ENCODE measurements around the gene DUS2. TPM values are rescaled to one million over a fixed set of nuclear protein-coding genes. Genes with fewer than 3 reads are reported as not detected.
A peak's percentile ranks its signal among the peaks of the same experiment; 100 is the strongest.

Gene DUS2
- total RNA-seq, 1 experiment from 2014 or later: 27.9 TPM

DNA sequence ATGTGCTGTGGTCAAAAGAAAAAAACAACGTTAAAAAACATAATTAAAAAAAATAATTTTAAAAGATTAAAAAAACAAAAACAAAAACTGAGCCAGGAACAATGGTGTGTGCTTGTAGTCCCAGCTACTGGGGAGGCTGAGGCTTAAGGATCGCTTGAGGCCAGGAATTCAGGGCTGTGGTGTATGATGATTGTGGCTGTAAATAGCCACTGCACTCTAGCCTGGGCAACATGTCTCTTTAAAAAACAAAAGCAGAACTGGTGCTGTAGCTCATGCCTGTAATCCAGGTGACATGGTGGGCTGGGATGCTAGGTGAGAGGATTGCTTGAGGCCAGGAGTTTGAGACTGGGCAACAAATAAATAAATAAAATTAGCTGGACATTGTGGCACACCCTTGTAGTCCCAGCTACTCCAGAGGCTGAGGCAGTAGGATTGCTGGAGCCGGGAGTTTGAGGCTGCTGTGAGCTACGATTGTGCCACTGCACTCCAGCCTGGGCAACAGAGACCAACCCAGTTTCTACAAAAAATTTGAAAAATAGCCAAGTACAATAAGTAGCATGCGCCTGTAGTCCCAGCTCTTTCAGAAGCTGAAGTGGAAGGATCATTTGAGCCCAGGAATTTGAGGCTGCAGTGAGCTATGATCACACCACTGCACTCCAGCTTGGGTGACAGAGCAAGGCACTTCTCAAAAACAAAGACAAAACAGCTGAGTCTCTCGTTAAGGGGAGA, 105.7 kb downstream of the DUS2 start:
- Mint-ChIP-seq H3K9me3 (no peaks in the 10 kb centered on the region), H3K4me1 (no peaks in the 10 kb centered on the region), H3K27ac (peak overlapping the region; percentile 8; the same call in 1 of the 2 replicates), H3K36me3 (no peaks in the 10 kb centered on the region), H3K27me3 (ENCODE audit: low read depth) (no peaks in the 10 kb centered on the region), H3K4me3 (no peak overlapping the region)
- ChIA-PET POLR2A (no interaction called here), CTCF (interaction anchor here (1.4 kb wide), 1 partner anchor 35 kb away, joined by 9 read pairs; no protein-coding TSS in a partner anchor)
- DNase-seq (ENCODE audit: low spot score): no peak
- no peak for ATAC-seq
- TF ChIP-seq, protein P1, sequence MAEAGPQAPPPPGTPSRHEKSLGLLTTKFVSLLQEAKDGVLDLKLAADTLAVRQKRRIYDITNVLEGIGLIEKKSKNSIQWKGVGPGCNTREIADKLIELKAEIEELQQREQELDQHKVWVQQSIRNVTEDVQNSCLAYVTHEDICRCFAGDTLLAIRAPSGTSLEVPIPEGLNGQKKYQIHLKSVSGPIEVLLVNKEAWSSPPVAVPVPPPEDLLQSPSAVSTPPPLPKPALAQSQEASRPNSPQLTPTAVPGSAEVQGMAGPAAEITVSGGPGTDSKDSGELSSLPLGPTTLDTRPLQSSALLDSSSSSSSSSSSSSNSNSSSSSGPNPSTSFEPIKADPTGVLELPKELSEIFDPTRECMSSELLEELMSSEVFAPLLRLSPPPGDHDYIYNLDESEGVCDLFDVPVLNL (CRISPR knock-in tag; IDR thresholded peaks at IDR 0.05; ENCODE audit: borderline replicate concordance, low read depth): no peak
- TF ChIP-seq ZNF396 (CRISPR knock-in tag; IDR thresholded peaks at IDR 0.05; ENCODE audit: borderline replicate concordance) (no peak), NFE2L1 (CRISPR knock-in tag; IDR thresholded peaks at IDR 0.05) (no peak), ZNF232 (CRISPR knock-in tag; IDR thresholded peaks at IDR 0.05) (no peak), SOX15 (CRISPR knock-in tag; IDR thresholded peaks at IDR 0.05) (no peak), ERG (CRISPR knock-in tag; IDR thresholded peaks at IDR 0.05) (no peak), FOXP4 (CRISPR knock-in tag; IDR thresholded peaks at IDR 0.05) (no peak), ZNF281 (CRISPR knock-in tag; IDR thresholded peaks at IDR 0.05) (no peak), TEAD4 (CRISPR knock-in tag; IDR thresholded peaks at IDR 0.05) (no peak)
- TF ChIP-seq, protein P2, sequence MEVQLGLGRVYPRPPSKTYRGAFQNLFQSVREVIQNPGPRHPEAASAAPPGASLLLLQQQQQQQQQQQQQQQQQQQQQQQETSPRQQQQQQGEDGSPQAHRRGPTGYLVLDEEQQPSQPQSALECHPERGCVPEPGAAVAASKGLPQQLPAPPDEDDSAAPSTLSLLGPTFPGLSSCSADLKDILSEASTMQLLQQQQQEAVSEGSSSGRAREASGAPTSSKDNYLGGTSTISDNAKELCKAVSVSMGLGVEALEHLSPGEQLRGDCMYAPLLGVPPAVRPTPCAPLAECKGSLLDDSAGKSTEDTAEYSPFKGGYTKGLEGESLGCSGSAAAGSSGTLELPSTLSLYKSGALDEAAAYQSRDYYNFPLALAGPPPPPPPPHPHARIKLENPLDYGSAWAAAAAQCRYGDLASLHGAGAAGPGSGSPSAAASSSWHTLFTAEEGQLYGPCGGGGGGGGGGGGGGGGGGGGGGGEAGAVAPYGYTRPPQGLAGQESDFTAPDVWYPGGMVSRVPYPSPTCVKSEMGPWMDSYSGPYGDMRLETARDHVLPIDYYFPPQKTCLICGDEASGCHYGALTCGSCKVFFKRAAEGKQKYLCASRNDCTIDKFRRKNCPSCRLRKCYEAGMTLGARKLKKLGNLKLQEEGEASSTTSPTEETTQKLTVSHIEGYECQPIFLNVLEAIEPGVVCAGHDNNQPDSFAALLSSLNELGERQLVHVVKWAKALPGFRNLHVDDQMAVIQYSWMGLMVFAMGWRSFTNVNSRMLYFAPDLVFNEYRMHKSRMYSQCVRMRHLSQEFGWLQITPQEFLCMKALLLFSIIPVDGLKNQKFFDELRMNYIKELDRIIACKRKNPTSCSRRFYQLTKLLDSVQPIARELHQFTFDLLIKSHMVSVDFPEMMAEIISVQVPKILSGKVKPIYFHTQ (CRISPR knock-in tag; IDR thresholded peaks at IDR 0.05): no peak

Other genes with a start within 250 kb of the DUS2 start
- gene RANBP10, start 216.7 kb upstream of the DUS2 start, total RNA-seq (2021): 14.0 to 16.9 TPM (median 16.1 TPM) in 3 replicates
- 0.41 to 1.7 TPM (median 0.48 TPM) in 3 replicates for gene TSNAXIP1, start 216.4 kb upstream of the DUS2 start, total RNA-seq (2021)
- gene THAP11, start 181.0 kb upstream of the DUS2 start, total RNA-seq (2021): 46.5 to 49.0 TPM (median 47.4 TPM) in 3 replicates
- 183 to 205 TPM (median 200 TPM) in 3 replicates for gene NUTF2, start 176.4 kb upstream of the DUS2 start, total RNA-seq (2021)
- gene CENPT, start 175.6 kb upstream of the DUS2 start, total RNA-seq (2021): 52.1 to 58.3 TPM (median 57.3 TPM) in 3 replicates
- gene EDC4, start 150.2 kb upstream of the DUS2 start, total RNA-seq (2021): 72.6 to 83.7 TPM (median 74.1 TPM) in 3 replicates
- gene NRN1L, start 138.4 kb upstream of the DUS2 start, total RNA-seq (2021): 7.0 to 12.4 TPM (median 7.4 TPM) in 3 replicates
- 29.0 to 32.6 TPM (median 31.6 TPM) in 3 replicates for gene PSKH1, start 130.0 kb upstream of the DUS2 start, total RNA-seq (2021)
- gene CTRL, start 91.4 kb upstream of the DUS2 start, total RNA-seq (2021): 1.7 to 3.6 TPM (median 2.8 TPM) in 3 replicates
- gene PSMB10, start 86.4 kb upstream of the DUS2 start, total RNA-seq (2021): 34.8 to 40.9 TPM (median 35.3 TPM) in 3 replicates
- 23.3 to 38.3 TPM (median 25.8 TPM) in 3 replicates for gene LCAT, start 79.2 kb upstream of the DUS2 start, total RNA-seq (2021)
- 67.5 to 94.1 TPM (median 73.7 TPM) in 3 replicates for gene SLC12A4, start 54.6 kb upstream of the DUS2 start, total RNA-seq (2021)
- gene DPEP3, start 42.8 kb upstream of the DUS2 start, total RNA-seq (2021): 1.6 to 2.7 TPM (median 2.5 TPM) in 3 replicates
- gene DPEP2, start 23.8 kb upstream of the DUS2 start, total RNA-seq (2021): 0.13 to 0.25 TPM in 2 of 3 replicates, not detected in the other
- 0.32 TPM in 1 of 3 replicates, not detected in the others for gene DPEP2NB, start 7.4 kb upstream of the DUS2 start, total RNA-seq (2021)
- gene DDX28, start 52 bp upstream of the DUS2 start, total RNA-seq (2021): 15.2 to 18.3 TPM (median 17.7 TPM) in 3 replicates
- 32.5 to 34.6 TPM (median 33.3 TPM) in 3 replicates for gene NFATC3, start 62.1 kb downstream of the DUS2 start, total RNA-seq (2021)
- 48.5 to 55.0 TPM (median 49.8 TPM) in 3 replicates for gene ESRP2, start 212.8 kb downstream of the DUS2 start, total RNA-seq (2021)
- 9.4 to 10.2 TPM (median 9.8 TPM) in 3 replicates for gene PLA2G15, start 222.1 kb downstream of the DUS2 start, total RNA-seq (2021)
- gene SLC7A6, start 241.2 kb downstream of the DUS2 start, total RNA-seq (2021): 27.4 TPM in 3 replicates